ENCODE results near the gene PADI2. TPM values are rescaled to one million over a fixed set of nuclear protein-coding genes. Genes with fewer than 3 reads are reported as not detected.

The PADI2 gene
- total and polyA plus RNA-seq, 2 donors (not counting 3 experiments of a cell fraction or from before 2014, with no cell fraction given), result not detected

DNA sequence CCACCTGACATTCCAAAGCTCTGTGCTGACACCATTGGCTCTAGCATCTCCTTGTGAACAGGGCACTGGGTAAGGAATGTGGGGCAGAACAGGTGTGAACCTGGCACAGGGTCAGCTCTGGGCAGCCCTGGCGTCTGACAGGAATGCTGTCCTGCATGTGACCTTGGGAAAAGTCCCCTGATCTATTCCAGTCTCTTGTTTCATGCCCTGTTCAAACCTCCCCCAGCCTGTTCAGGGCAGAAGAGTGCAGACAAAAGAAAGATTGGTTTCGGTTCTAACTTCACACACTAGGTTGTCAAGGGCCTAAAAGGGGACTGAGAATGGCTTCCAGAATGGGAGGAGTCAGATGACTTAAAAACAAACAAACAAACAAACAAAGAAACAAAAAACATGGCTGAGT is 37.8 kb downstream of the PADI2 start:
- no TSS peak for BruUV-seq (replicated peaks)
- Histone ChIP-seq H3K9ac (replicated peaks; ENCODE audit: extremely low read depth, insufficient read depth, low read length) (no peak overlapping the region), H3K27ac (ENCODE audit: insufficient read depth, low read depth, low read length) (no peak overlapping the region), H3K4me1 (ENCODE audit: control insufficient read depth, extremely low read depth, insufficient read depth, low read length) (no peaks in the 10 kb centered on the region), H3K4me2 (ENCODE audit: insufficient read depth, low read length) (no peak overlapping the region), H3K36me3 (ENCODE audit: control insufficient read depth in 2 of 2, extremely low read depth in 1 of 2, insufficient read depth in 2 of 2, low read length in 2 of 2) (no peaks in the 10 kb centered on the region), H3K9me1 (replicated peaks; ENCODE audit: control insufficient read depth, extremely low read depth, insufficient read depth, low read length) (no peaks in the 10 kb centered on the region), H3K79me2 (ENCODE audit: control insufficient read depth, insufficient read depth, low read length) (no peaks in the 10 kb centered on the region), H4K20me1 (replicated peaks; ENCODE audit: control insufficient read depth, extremely low read depth, insufficient read depth, low read length) (no peaks in the 10 kb centered on the region), H3K27me3 (ENCODE audit: control insufficient read depth in 2 of 2, insufficient read depth in 2 of 2, low read length in 2 of 2) (no peaks in the 10 kb centered on the region), H3K9me3 (replicated peaks; ENCODE audit: control insufficient read depth, insufficient read depth, low read length) (no peaks in the 10 kb centered on the region), H2AFZ (ENCODE audit: low read depth, low read length) (no peak overlapping the region), H3K4me3 (replicated peaks in 1 of 3; ENCODE audit: insufficient read depth in 1 of 3, low read depth in 1 of 3, low read length in 3 of 3) (no peak overlapping the region)
- FAIRE-seq (no peak), DNase-seq (ENCODE audit: low read depth, low spot score) (no peak)
- TF ChIP-seq GATA2 (IDR thresholded peaks at IDR 0.05; ENCODE audit: insufficient read depth, insufficient read length, low read depth, low read length), result no peak
- TF ChIP-seq, protein P1, sequence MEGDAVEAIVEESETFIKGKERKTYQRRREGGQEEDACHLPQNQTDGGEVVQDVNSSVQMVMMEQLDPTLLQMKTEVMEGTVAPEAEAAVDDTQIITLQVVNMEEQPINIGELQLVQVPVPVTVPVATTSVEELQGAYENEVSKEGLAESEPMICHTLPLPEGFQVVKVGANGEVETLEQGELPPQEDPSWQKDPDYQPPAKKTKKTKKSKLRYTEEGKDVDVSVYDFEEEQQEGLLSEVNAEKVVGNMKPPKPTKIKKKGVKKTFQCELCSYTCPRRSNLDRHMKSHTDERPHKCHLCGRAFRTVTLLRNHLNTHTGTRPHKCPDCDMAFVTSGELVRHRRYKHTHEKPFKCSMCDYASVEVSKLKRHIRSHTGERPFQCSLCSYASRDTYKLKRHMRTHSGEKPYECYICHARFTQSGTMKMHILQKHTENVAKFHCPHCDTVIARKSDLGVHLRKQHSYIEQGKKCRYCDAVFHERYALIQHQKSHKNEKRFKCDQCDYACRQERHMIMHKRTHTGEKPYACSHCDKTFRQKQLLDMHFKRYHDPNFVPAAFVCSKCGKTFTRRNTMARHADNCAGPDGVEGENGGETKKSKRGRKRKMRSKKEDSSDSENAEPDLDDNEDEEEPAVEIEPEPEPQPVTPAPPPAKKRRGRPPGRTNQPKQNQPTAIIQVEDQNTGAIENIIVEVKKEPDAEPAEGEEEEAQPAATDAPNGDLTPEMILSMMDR (IDR thresholded peaks at IDR 0.05; ENCODE audit: extremely low read depth in 1 of 2, insufficient read depth in 1 of 2, low read depth in 1 of 2, low read length in 2 of 2), result no peak
- TF ChIP-seq, protein P2, sequence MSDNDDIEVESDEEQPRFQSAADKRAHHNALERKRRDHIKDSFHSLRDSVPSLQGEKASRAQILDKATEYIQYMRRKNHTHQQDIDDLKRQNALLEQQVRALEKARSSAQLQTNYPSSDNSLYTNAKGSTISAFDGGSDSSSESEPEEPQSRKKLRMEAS (IDR thresholded peaks at IDR 0.05; ENCODE audit: insufficient read depth, insufficient read length), result no peak
- TF ChIP-seq EZH2 (IDR thresholded peaks at IDR 0.05; ENCODE audit: borderline replicate concordance, low read depth, low read length, severe bottlenecking), result no peak
- no peak for TF ChIP-seq POLR2AphosphoS5 (IDR thresholded peaks at IDR 0.05; ENCODE audit: insufficient read depth, low read depth, low read length)
- TF ChIP-seq FOS (IDR thresholded peaks at IDR 0.05; ENCODE audit: borderline replicate concordance, insufficient read depth, low read length), result no peak
- TF ChIP-seq MYC (IDR thresholded peaks at IDR 0.05; ENCODE audit: low read depth, low read length), result no peak
- no peak for TF ChIP-seq JUN (IDR thresholded peaks at IDR 0.05; ENCODE audit: borderline replicate concordance, insufficient read depth, insufficient read length, low read depth)
- no peak for TF ChIP-seq POLR2A (IDR thresholded peaks at IDR 0.05; ENCODE audit: low read depth, low read length)
- ChIA-PET CTCF (no interaction called here), POLR2A (no interaction called here)
- intact Hi-C loops (cut with micrococcal nuclease) (no loop called here), dilution Hi-C loops (cut with MboI; ENCODE audit: extremely low pct_ligation_motif_present, low sequenced_read_pairs) (no loop called here)
